GM12875 (cell line): ENCODE measurements around the gene FOXN4.

Source experiments
- H3K4me3 ChIP-seq: one replicate; pipeline ENCODE4 v1.5.1; 2011; ENCODE audit warnings: low read depth, low read length, control low read depth
- CTCF ChIP-seq: IDR thresholded peaks from 2 replicates; pipeline ENCODE4 v1.5.1; 2011; ENCODE audit warnings: low read depth, mild to moderate bottlenecking, control low read depth, inconsistent platforms, low read length, moderate library complexity, borderline replicate concordance; ENCODE audit not compliant: insufficient read depth

FOXN4 gene

GRCh38 chr12:109346920-109347319, 37.8 kb upstream of the FOXN4 start:
- peak; percentile 39; the same call in 1 of the 2 replicates for TF ChIP-seq CTCF
- H3K4me3 ChIP-seq, result no peak overlapping the region

- TF ChIP-seq CTCF, result no peak
- no peak overlapping the region for H3K4me3 ChIP-seq
Measured at GRCh38 chr12:109345428-109345827, 36.3 kb upstream of the FOXN4 start.

GRCh38 chr12:109343677-109344076, 34.6 kb upstream of the FOXN4 start:
- H3K4me3 ChIP-seq, result no peak overlapping the region
- TF ChIP-seq CTCF, result no peak

- no peak overlapping the region for H3K4me3 ChIP-seq
- no peak for TF ChIP-seq CTCF
Measured at GRCh38 chr12:109336593-109336992, 27.5 kb upstream of the FOXN4 start.

GRCh38 chr12:109334887-109335286, 25.8 kb upstream of the FOXN4 start:
- H3K4me3 ChIP-seq, result no peak overlapping the region
- TF ChIP-seq CTCF, result no peak

- no peak for TF ChIP-seq CTCF
- H3K4me3 ChIP-seq, result no peak overlapping the region
Measured at GRCh38 chr12:109331301-109331952, 22.3 kb upstream of the FOXN4 start.
